HG03097 (cell line): ENCODE results near the gene ZNF366.
"Not testable (repeated sequence)": the region's sequence is repeated elsewhere in the genome, so short reads cannot be mapped to it uniquely, and the experiment has no call there.

Source experiments
- ATAC-seq: cut with Tn5 transposase; IDR thresholded peaks from one replicate; pipeline ENCODE4 v1.9.1; 2021; ENCODE audit not compliant: unreplicated experiment, low FRiP score

Gene ZNF366

GRCh38 chr5:72412283-72413055 lies 94.7 kb downstream of the ZNF366 start:
- ATAC-seq = no peak

- no peak for ATAC-seq
These were observed 96.4 kb downstream of the ZNF366 start for GRCh38 chr5:72410688-72411295.

GRCh38 chr5:72408603-72409002 lies 98.6 kb downstream of the ZNF366 start:
- ATAC-seq = no peak

GRCh38 chr5:72408127-72408526 lies 99.1 kb downstream of the ZNF366 start:
- ATAC-seq = no peak

- ATAC-seq = no peak
These were observed 99.7 kb downstream of the ZNF366 start for GRCh38 chr5:72407541-72407940.

- ATAC-seq = no peak
These were observed 100.1 kb downstream of the ZNF366 start for GRCh38 chr5:72407078-72407477.

- ATAC-seq = not testable (repeated sequence)
These were observed 102.4 kb downstream of the ZNF366 start for GRCh38 chr5:72404771-72405170.

- ATAC-seq = no peak
These were observed 104.1 kb downstream of the ZNF366 start for GRCh38 chr5:72402959-72403628.

GRCh38 chr5:72402381-72402890 lies 104.8 kb downstream of the ZNF366 start:
- no peak for ATAC-seq

GRCh38 chr5:72400950-72401349 lies 106.3 kb downstream of the ZNF366 start:
- ATAC-seq = no peak

- no peak for ATAC-seq
These were observed 109.4 kb downstream of the ZNF366 start for GRCh38 chr5:72397836-72398235.

- no peak for ATAC-seq
These were observed 112.5 kb downstream of the ZNF366 start for GRCh38 chr5:72394688-72395087.

- no peak for ATAC-seq
These were observed 114.2 kb downstream of the ZNF366 start for GRCh38 chr5:72393052-72393451.
